Activated T-cell treated with anti-CD3 and anti-CD28 coated beads, Interleukin-2, amount 50 U/mL, for 24 hours (primary cell): ENCODE data around the gene P2RY1.

Experiments
- DNase-seq: peaks from one replicate; pipeline ENCODE4 v3.0.0-alpha.2; 2020
- H3K27ac Mint-ChIP-seq: 2 replicates; pipeline ENCODE4 v1.8.0; 2020; ENCODE audit warnings: mild to moderate bottlenecking, mixed read lengths
- H3K27me3 Mint-ChIP-seq: 2 replicates; pipeline ENCODE4 v1.8.0; 2020; ENCODE audit warnings: mixed read lengths
- H3K36me3 Mint-ChIP-seq: 2 replicates; pipeline ENCODE4 v1.8.0; 2020; ENCODE audit warnings: low read depth, mixed read lengths
- H3K4me1 Mint-ChIP-seq: 2 replicates; pipeline ENCODE4 v1.8.0; 2020; ENCODE audit warnings: low read depth, mixed read lengths
- H3K4me3 Mint-ChIP-seq: 2 replicates; pipeline ENCODE4 v1.8.0; 2020; ENCODE audit warnings: mild to moderate bottlenecking, moderate library complexity, mixed read lengths
- H3K9me3 Mint-ChIP-seq: 2 replicates; pipeline ENCODE4 v1.8.0; 2020; ENCODE audit warnings: mixed read lengths

Gene P2RY1

DNA sequence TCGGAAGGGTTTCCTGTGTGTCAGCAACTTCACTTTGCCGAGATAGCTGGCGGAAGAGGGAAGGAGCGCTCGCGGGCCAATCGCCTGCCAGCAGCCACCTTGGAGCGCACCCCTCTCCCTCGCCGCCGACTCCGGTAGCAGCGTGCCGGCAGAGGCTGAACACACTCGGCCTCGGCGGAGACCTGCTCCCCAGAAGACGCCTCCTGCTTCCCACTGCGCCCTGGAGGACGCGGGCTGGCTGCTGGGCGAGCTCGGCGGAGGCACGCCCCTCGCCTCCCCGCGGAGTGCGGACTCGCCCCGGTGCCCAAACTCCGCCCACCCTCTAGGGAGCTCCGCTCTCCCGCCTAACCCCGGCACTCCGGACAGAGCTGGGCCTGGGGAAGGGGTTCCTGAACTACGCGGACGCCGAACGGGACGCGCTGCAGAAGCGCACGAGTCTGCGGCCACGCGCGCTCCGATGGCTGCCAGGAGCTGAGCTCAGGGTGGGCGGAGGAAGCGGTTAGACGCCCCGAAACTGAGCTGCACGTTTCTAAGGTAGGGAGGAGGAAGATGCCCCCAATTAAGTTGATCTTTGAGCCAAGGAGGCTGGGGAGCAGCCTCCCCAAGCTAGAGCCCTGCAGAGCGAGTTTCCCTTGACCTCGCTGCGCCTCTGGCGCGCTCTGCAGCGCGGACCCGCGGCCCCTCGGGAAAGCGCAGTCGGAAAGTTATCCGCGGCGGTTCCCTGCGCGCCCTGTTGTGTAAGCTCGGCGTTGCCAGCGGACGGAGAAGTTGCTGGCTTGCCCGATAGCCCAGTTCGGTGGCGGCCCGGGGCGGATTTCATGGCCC is at the start of gene P2RY1:
TSS of gene P2RY1 (plus strand) at position 356 of the 825 bp plus-strand sequence. CDS start 652 bp downstream, outside the sequence.
- peaks cover 65% of the 10 kb centered on the region for H3K27me3 Mint-ChIP-seq
- H3K36me3 Mint-ChIP-seq = no peaks in the 10 kb centered on the region
- peak; percentile 62 for DNase-seq
- H3K9me3 Mint-ChIP-seq = no peaks in the 10 kb centered on the region
- peaks cover 17% of the 10 kb centered on the region for H3K4me1 Mint-ChIP-seq
- H3K27ac Mint-ChIP-seq = no peak within 1 kb of the TSS
- peak within 1 kb of the TSS; percentile 83 for H3K4me3 Mint-ChIP-seq

DNA sequence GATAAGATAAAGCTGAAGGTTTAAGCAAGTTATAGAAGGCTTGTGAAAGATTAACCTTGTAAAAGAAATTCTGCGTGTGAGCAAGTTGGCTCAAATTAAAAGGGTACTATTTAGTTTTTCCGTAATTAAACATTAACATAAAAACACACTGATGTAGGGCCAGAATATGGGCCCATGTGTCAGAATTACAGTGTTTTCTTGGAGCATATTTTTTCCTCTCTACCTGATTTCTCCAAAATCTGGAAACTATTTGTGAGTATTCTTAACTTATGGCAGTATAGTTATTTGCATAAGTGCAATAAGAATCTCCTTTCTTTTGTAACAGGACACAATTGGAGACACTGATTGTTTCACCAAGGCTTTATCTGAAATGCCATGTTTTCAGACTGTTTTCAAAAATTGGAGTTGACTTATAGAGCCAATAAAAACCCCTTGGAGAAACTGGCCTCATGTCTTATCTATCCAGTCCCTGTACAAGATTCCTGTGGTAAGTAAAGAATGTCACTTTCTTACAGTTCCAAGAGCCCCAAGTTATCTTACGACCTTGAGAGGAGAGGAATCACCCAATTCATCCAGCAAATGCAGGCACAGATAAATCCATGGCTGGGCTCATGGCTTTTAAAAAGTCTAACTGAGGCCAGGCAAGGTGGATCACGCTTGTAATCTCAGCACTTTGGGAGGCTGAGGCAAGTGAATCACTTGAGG is 47.8 kb upstream of the P2RY1 start:
- no peak for DNase-seq
- Mint-ChIP-seq H3K9me3 (no peaks in the 10 kb centered on the region), H3K4me1 (no peaks in the 10 kb centered on the region), H3K36me3 (no peaks in the 10 kb centered on the region), H3K4me3 (no peak overlapping the region), H3K27ac (no peak overlapping the region), H3K27me3 (no peaks in the 10 kb centered on the region)

DNA sequence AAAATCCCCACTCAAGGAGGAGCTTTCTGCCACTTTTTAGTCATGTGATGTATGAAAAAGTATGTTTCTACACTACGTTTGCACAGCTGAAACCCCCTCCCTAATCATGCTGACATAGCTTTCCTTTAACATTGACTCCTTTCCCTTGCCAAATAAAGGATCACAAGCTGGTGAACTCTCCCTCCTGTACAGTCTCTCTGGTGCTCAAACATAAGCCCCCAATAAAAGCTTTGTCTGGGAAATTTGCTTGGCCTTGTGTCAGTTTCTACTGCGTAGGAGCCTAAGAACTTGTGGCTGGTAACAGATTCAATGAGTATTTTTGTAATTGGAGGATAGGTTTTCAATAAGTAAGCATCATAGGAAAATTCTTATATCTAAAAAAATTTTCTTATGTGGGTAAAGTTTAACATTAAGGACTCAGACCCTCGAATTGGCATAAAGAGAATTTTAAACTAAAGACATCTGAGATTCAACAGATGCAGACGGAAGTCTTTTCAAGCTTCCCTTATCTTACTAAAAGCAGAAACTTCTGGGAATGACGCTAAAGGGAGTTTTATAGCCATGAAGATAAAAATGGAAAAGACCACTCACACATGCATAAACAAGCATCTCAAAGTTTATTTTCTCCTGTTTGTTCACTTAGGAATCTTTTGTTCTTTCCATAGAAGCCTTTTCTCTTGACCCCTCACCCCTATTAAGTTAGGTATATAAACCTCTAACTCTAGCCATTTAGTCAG is 44.1 kb upstream of the P2RY1 start:
- Mint-ChIP-seq H3K4me3 (no peak overlapping the region), H3K27me3 (no peaks in the 10 kb centered on the region), H3K4me1 (no peaks in the 10 kb centered on the region), H3K9me3 (no peaks in the 10 kb centered on the region), H3K36me3 (no peaks in the 10 kb centered on the region), H3K27ac (no peak overlapping the region)
- DNase-seq = no peak

DNA sequence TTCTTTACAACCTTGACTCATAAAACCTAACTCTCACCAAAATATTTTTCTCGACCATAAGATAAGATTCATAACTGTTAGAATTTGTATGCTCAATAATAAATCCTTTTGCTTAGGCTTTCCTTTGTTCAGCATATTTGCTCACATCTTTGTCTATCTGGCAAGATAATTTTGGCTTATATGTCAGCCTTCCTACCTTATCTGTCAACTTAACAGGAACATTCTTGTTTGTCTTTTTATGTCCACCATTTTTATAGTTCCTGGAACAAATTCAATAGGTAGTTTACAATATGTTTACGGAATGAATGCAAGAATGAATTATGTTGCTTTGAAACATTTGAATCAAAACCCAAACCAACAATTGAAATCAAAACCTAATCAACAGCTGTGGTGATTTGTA is 41.0 kb upstream of the P2RY1 start:
- DNase-seq = no peak
- Mint-ChIP-seq H3K4me3 (no peak overlapping the region), H3K36me3 (no peaks in the 10 kb centered on the region), H3K9me3 (no peaks in the 10 kb centered on the region), H3K4me1 (no peaks in the 10 kb centered on the region), H3K27me3 (no peaks in the 10 kb centered on the region), H3K27ac (no peak overlapping the region)

GRCh38 chr3:152797751-152798432 is 37.0 kb upstream of the P2RY1 start:
- no peak overlapping the region for H3K4me3 Mint-ChIP-seq
- no peaks in the 10 kb centered on the region for H3K27me3 Mint-ChIP-seq
- H3K36me3 Mint-ChIP-seq = no peaks in the 10 kb centered on the region
- H3K27ac Mint-ChIP-seq = no peak overlapping the region
- no peaks in the 10 kb centered on the region for H3K9me3 Mint-ChIP-seq
- DNase-seq = no peak
- H3K4me1 Mint-ChIP-seq = no peaks in the 10 kb centered on the region

DNA sequence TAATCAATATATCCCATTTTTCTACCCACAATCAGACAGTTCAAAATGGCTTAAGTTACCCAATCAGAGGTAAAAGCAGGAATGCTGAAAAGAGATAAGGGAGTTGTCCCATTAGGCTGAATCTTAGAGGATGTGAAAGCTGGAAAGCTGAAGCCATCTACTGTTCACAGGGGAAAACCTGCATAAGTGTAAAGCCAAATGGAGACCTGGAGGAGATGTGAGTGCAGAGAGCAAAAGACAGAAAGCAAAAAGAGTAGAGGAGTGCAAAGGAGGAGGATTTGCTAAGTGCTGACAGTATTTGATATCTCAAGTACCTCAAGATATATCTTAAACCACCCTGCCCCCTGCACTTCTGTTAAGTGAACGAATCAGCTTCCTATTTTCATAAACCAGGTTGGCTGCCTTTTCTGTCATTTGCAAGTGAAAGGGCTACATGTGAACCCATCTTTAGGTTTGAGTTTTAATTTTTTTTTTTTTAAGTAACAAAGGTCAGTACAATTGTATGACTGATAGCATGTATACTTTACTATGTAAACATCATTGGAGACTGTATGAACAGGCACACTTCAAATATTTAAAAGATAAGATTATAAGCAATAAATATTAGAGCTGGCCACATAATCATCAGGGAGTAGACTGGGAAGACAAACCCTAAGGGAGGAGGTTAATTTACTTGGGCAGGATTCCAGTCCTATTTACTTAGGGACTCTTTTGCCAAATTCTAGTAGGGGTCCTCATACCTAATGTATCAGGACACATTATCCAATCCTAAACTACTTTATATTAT is 22.8 kb upstream of the P2RY1 start:
- no peaks in the 10 kb centered on the region for H3K27me3 Mint-ChIP-seq
- H3K4me1 Mint-ChIP-seq = no peaks in the 10 kb centered on the region
- H3K36me3 Mint-ChIP-seq = no peaks in the 10 kb centered on the region
- DNase-seq = no peak
- no peak overlapping the region for H3K4me3 Mint-ChIP-seq
- H3K9me3 Mint-ChIP-seq = no peaks in the 10 kb centered on the region
- no peak overlapping the region for H3K27ac Mint-ChIP-seq

DNA sequence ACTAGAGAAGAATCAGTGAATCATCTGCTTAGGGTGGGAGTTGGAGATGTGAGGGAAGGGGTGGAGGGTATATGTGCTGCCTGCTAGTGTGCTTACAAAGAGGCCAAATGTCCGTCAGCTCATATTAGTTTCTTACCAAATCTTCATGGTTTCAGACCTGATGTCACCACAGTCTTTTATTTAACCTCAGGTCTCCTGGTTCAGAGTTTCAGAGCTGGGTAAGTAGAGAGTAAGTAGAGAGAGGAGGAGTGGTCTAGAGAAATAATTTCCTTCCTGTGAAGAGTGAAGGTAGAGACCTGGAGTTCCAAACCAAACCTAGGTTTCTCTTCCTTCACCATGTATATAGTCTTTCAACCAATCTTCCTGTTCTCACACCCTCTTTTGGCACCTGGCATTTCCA is 17.5 kb upstream of the P2RY1 start:
- no peaks in the 10 kb centered on the region for H3K9me3 Mint-ChIP-seq
- H3K27me3 Mint-ChIP-seq = no peaks in the 10 kb centered on the region
- no peaks in the 10 kb centered on the region for H3K4me1 Mint-ChIP-seq
- H3K36me3 Mint-ChIP-seq = no peaks in the 10 kb centered on the region
- no peak for DNase-seq
- no peak overlapping the region for H3K27ac Mint-ChIP-seq
- H3K4me3 Mint-ChIP-seq = no peak overlapping the region

GRCh38 chr3:152818027-152818426 is 16.9 kb upstream of the P2RY1 start:
- H3K4me1 Mint-ChIP-seq = no peaks in the 10 kb centered on the region

DNA sequence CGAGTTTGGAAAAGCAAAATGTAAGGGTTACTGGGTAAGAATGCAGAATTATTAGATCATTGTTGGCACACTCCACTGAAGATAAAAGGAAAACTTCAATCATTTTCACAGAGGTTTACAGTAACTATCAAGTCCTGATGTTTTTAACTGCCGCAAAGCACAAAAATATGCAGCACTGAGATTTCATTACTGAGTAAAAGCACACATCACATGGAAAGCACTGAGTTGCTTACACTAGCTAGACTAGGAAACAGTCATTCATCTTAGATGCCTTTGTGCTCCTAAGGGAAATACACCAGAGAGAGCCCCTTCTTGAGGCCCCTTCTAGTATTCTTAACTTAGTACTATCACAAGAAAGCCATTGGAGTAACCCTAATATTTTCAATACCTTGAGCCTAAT is 11.8 kb upstream of the P2RY1 start:
- Mint-ChIP-seq H3K36me3 (no peaks in the 10 kb centered on the region), H3K27me3 (no peaks in the 10 kb centered on the region), H3K4me1 (no peaks in the 10 kb centered on the region), H3K9me3 (no peaks in the 10 kb centered on the region), H3K27ac (no peak overlapping the region), H3K4me3 (no peak overlapping the region)
- DNase-seq = no peak

More at GRCh38 chr3:152818027-152818426, 16.9 kb upstream of the P2RY1 start:
- DNase-seq = no peak
- Mint-ChIP-seq H3K9me3 (no peaks in the 10 kb centered on the region), H3K27ac (no peak overlapping the region), H3K36me3 (no peaks in the 10 kb centered on the region), H3K4me3 (no peak overlapping the region), H3K27me3 (no peaks in the 10 kb centered on the region)

DNA sequence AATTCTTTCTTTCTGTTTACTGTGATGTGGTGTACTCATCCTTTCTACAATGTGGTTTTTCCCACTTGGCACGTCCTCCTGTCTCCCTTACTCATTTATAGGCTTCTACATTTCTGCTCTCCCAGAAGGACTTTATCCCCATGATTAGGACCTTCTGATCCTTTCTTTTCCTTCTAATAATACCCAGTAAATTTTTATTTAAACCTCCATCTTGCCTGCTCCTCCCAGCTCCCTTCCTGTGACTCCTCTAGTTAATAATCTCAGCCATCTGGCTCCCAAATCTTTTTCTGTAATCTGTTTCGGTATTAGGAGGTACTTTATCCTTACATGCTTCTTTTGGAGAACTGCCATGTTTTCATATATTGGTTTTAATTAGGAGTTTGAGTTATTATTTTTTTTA is 11.2 kb upstream of the P2RY1 start:
- no peaks in the 10 kb centered on the region for H3K27me3 Mint-ChIP-seq
- no peak for DNase-seq
- no peaks in the 10 kb centered on the region for H3K9me3 Mint-ChIP-seq
- H3K4me3 Mint-ChIP-seq = no peak overlapping the region
- no peaks in the 10 kb centered on the region for H3K36me3 Mint-ChIP-seq
- no peak overlapping the region for H3K27ac Mint-ChIP-seq
- no peaks in the 10 kb centered on the region for H3K4me1 Mint-ChIP-seq

GRCh38 chr3:152825566-152825965 is 9.4 kb upstream of the P2RY1 start:
- Mint-ChIP-seq H3K27ac (no peak overlapping the region), H3K36me3 (no peaks in the 10 kb centered on the region), H3K4me1 (no peaks in the 10 kb centered on the region), H3K27me3 (no peaks in the 10 kb centered on the region), H3K4me3 (no peak overlapping the region), H3K9me3 (no peaks in the 10 kb centered on the region)
- no peak for DNase-seq

DNA sequence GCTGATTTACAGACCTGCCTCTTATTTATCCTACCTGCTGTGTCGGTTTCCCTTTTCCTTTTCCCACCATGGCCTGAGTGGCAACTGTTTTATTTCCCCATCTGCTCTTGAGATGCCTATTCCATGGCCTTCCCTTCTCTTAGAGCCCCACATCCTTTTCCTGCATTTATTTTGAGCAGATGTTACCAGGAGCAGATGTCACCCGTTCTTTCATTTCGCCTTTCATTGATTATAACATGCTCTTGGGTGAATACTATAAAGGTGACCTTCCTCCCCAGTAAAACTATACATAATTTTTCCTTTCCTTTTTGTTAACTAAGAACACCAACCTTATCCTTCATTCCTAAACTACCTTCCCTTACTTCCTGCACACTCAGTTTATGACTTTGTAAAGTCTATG is 8.5 kb upstream of the P2RY1 start:
- Mint-ChIP-seq H3K27me3 (peaks cover 5% of the 10 kb centered on the region), H3K4me1 (no peaks in the 10 kb centered on the region), H3K9me3 (no peaks in the 10 kb centered on the region), H3K4me3 (no peak overlapping the region), H3K36me3 (no peaks in the 10 kb centered on the region), H3K27ac (no peak overlapping the region)
- DNase-seq = no peak

DNA sequence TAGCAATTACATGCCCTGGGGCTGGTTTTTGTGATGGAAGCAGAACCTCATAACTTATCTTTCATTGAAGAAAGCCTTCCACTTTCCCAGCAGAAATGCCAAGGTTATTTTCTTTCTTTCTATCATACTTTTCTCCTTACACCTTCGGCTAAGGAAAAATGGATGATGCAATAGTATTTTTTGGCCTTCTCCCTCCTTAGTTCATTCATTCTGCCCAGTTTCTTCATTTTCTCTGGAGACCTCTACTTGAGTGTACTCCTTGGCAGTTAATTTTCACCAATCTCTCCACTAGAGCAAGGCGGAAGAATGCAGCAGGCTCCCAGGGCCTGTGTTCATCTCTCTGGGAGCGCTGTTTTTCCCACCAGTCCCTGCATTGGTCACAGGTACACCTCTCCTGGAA is 7.6 kb upstream of the P2RY1 start:
- DNase-seq = no peak
- H3K27me3 Mint-ChIP-seq = peaks cover 7% of the 10 kb centered on the region
- H3K4me3 Mint-ChIP-seq = no peak overlapping the region
- no peaks in the 10 kb centered on the region for H3K4me1 Mint-ChIP-seq
- no peak overlapping the region for H3K27ac Mint-ChIP-seq
- H3K9me3 Mint-ChIP-seq = no peaks in the 10 kb centered on the region
- H3K36me3 Mint-ChIP-seq = no peaks in the 10 kb centered on the region
